GM21786 (cell line): ENCODE data around the gene MAN2A2.

Experiments used
- ATAC-seq: cut with Tn5 transposase; IDR thresholded peaks from one replicate; pipeline ENCODE4 v1.9.1; 2021; ENCODE audit not compliant: unreplicated experiment

Gene MAN2A2

GRCh38 chr15:90941038-90941437 is 37.9 kb downstream of the MAN2A2 start:
- no peak for ATAC-seq

GRCh38 chr15:90942354-90943120 is 39.4 kb downstream of the MAN2A2 start:
- ATAC-seq = no peak

GRCh38 chr15:90945091-90945490 is 42.0 kb downstream of the MAN2A2 start:
- ATAC-seq = no peak

GRCh38 chr15:90946538-90946937 is 43.4 kb downstream of the MAN2A2 start:
- no peak for ATAC-seq

GRCh38 chr15:90946941-90947576 is 44.0 kb downstream of the MAN2A2 start:
- no peak for ATAC-seq

GRCh38 chr15:90947577-90948357 is 44.7 kb downstream of the MAN2A2 start:
- ATAC-seq = no peak

- no peak for ATAC-seq
These were observed 45.4 kb downstream of the MAN2A2 start for GRCh38 chr15:90948506-90948905.

GRCh38 chr15:90949979-90950675 is 47.0 kb downstream of the MAN2A2 start:
- ATAC-seq = no peak

- no peak for ATAC-seq
These were observed 47.6 kb downstream of the MAN2A2 start for GRCh38 chr15:90950676-90951075.

- no peak for ATAC-seq
These were observed 50.0 kb downstream of the MAN2A2 start for GRCh38 chr15:90952901-90953677.

GRCh38 chr15:90953947-90954711 is 51.0 kb downstream of the MAN2A2 start:
- no peak for ATAC-seq

GRCh38 chr15:90954712-90955623 is 51.9 kb downstream of the MAN2A2 start, which contains the start of gene RCCD1:
RCCD1 (plus strand) TSS chr15:90954884; CDS start chr15:90956735, 1,851 bp downstream.
- ATAC-seq = peak; percentile 96

GRCh38 chr15:90955624-90956273 is 52.6 kb downstream of the MAN2A2 start:
- ATAC-seq = no peak

GRCh38 chr15:90956274-90957030 is 53.4 kb downstream of the MAN2A2 start:
- ATAC-seq = no peak

GRCh38 chr15:90957031-90957790 is 54.1 kb downstream of the MAN2A2 start:
- no peak for ATAC-seq

GRCh38 chr15:90957791-90958190 is 54.7 kb downstream of the MAN2A2 start:
- ATAC-seq = no peak
